HCT116 (cell line): ENCODE results near the gene BTBD2. TPM values are rescaled to one million over a fixed set of nuclear protein-coding genes. Genes with fewer than 3 reads are reported as not detected.

Experiments used
- ATAC-seq: fragments of 200-7000 bp; cut with Tn5 transposase; 2 replicates; pipeline ENCODE4 v1.9.1; 2020; ENCODE audit warnings: mild to moderate bottlenecking, moderate library complexity
- BruUV-seq: library from RNA; stranded (reverse); fragments of 400-500 nt; replicated peaks from 2 replicates; lab custom pipeline; 2021; lab: Mats Ljungman, UMichigan
- CTCF ChIA-PET: fragments of 300-600 bp; sonication (Branson Sonifier 250); formaldehyde crosslinking; loops from one replicate; lab custom pipeline; 2021; ENCODE audit warnings: antibody characterized with exemption; lab: Charles Lee
- POLR2A ChIA-PET: fragments of 300-600, 350-600 bp; sonication (Branson Sonifier 250); formaldehyde crosslinking; loops from one replicate; lab custom pipeline; 2021; ENCODE audit warnings: antibody characterized with exemption; lab: Charles Lee
- RAD21 ChIA-PET, 2 experiments: fragments of 300-600 bp; sonication (Branson Sonifier 250); formaldehyde crosslinking; loops; one replicate each; lab custom pipeline; 2023; ENCODE audit warnings: low total read pairs in 2 of 2; ENCODE audit not compliant: uncharacterized antibody in 2 of 2, unreplicated experiment in 2 of 2, low non-redundant PET in 1 of 2; lab: Charles Lee
- DNase-seq: peaks from one replicate; pipeline ENCODE4 v3.0.0-alpha.2; 2010; ENCODE audit warnings: low read depth, low spot score
- H2AFZ ChIP-seq: fragments of 200-600 bp; shearing (Covaris generic), sonication (generic); 2 replicates; pipeline ENCODE4 v1.6.1; 2017; ENCODE audit warnings: low read depth, mixed run types, mixed read lengths, antibody characterized with exemption, low read length; ENCODE audit not compliant: poor library complexity, severe bottlenecking
- H3K27ac ChIP-seq: 2 replicates; pipeline ENCODE4 v1.5.1; 2012; ENCODE audit warnings: low read depth, low read length
- H3K27me3 ChIP-seq: fragments of 200-600 bp; sonication (generic); 2 replicates; pipeline ENCODE4 v1.6.1; 2016; ENCODE audit warnings: mixed run types, low read length, mixed read lengths; ENCODE audit not compliant: insufficient read depth
- H3K36me3 ChIP-seq, 2 experiments: fragments of 200-500 bp in 1 of 2; fragments of 200-600 bp in 1 of 2; sonication (Bioruptor generic) in 1 of 2; sonication (generic) in 1 of 2; 2 replicates each; pipeline versions ENCODE4 v1.5.1 to v1.6.1; 2014 to 2016; ENCODE audit warnings: low read length in 2 of 2, inconsistent platforms in 1 of 2, mixed read lengths in 1 of 2, mixed run types in 1 of 2; ENCODE audit not compliant: insufficient read depth in 2 of 2, control insufficient read depth in 1 of 2
- H3K4me1 ChIP-seq, 2 experiments: fragments of 200-600 bp in 1 of 2; sonication (generic) in 1 of 2; 2 replicates each; pipeline versions ENCODE4 v1.5.1 to v1.6.1; 2012 to 2017; ENCODE audit warnings: low read length in 2 of 2, inconsistent platforms in 1 of 2, mild to moderate bottlenecking in 1 of 2, mixed read lengths in 1 of 2, mixed run types in 1 of 2, moderate library complexity in 1 of 2; ENCODE audit not compliant: insufficient read depth in 2 of 2, control insufficient read depth in 1 of 2
- H3K4me2 ChIP-seq: fragments of 200-600 bp; sonication (generic); 2 replicates; pipeline ENCODE4 v1.6.1; 2017; ENCODE audit warnings: mixed run types, low read length, mixed read lengths
- H3K4me3 ChIP-seq, 2 experiments: fragments of 200-600 bp in 1 of 2; sonication (generic) in 1 of 2; replicated peaks in 1 of 2; 2 replicates each; pipeline ENCODE4 v1.5.1; 2011 to 2016; ENCODE audit warnings: low read length in 2 of 2, control low read depth in 1 of 2, low read depth in 1 of 2, mild to moderate bottlenecking in 1 of 2, mixed read lengths in 1 of 2, mixed run types in 1 of 2
- H3K79me2 ChIP-seq: fragments of 200-600 bp; sonication (generic); 2 replicates; pipeline ENCODE4 v1.6.1; 2017; ENCODE audit warnings: mild to moderate bottlenecking, mixed run types, low read length, moderate library complexity, mixed read lengths; ENCODE audit not compliant: insufficient read depth
- H3K9ac ChIP-seq: fragments of 200-600 bp; sonication (generic); 2 replicates; pipeline ENCODE4 v1.6.1; 2016; ENCODE audit warnings: low read length, mixed read lengths
- H3K9me2 ChIP-seq: fragments of 200-600 bp; sonication (generic), shearing (Covaris generic); 2 replicates; pipeline ENCODE4 v1.6.1; 2017; ENCODE audit warnings: mixed run types, mild to moderate bottlenecking, moderate library complexity; ENCODE audit not compliant: insufficient read depth
- H3K9me3 ChIP-seq, 2 experiments: fragments of 200-500 bp in 1 of 2; fragments of 200-600 bp in 1 of 2; sonication (Bioruptor generic) in 1 of 2; sonication (generic) in 1 of 2; 2 replicates each; pipeline ENCODE4 v1.6.1; 2014 to 2017; ENCODE audit warnings: low read length in 2 of 2, mixed read lengths in 2 of 2, inconsistent platforms in 1 of 2, low read depth in 1 of 2, mild to moderate bottlenecking in 1 of 2, mixed run types in 1 of 2, moderate library complexity in 1 of 2; ENCODE audit not compliant: control insufficient read depth in 1 of 2, insufficient read depth in 1 of 2
- H4K20me1 ChIP-seq: fragments of 200-600 bp; sonication (generic), shearing (Covaris generic); 2 replicates; pipeline ENCODE4 v1.6.1; 2017; ENCODE audit warnings: mixed run types, mild to moderate bottlenecking, moderate library complexity; ENCODE audit not compliant: insufficient read depth
- EZH2phosphoT487 ChIP-seq: fragments of 200-600 bp; IDR thresholded peaks from 2 replicates; pipeline ENCODE4 v1.6.1; 2018; ENCODE audit warnings: antibody characterized with exemption, borderline replicate concordance
- FOSL1 ChIP-seq: IDR thresholded peaks from 2 replicates; pipeline ENCODE4 v1.6.1; 2012; ENCODE audit warnings: low read depth
- RAD21 ChIP-seq: IDR thresholded peaks from 2 replicates; pipeline ENCODE4 v1.6.1; 2012; ENCODE audit warnings: low read depth, mild to moderate bottlenecking
- REST ChIP-seq: IDR thresholded peaks from 2 replicates; pipeline ENCODE4 v1.6.1; 2012; ENCODE audit warnings: low read depth
- SRF ChIP-seq: IDR thresholded peaks from 2 replicates; pipeline ENCODE4 v1.6.1; 2012; ENCODE audit warnings: low read depth
- ZNF274 ChIP-seq: fragments of 200-500 bp; sonication (Bioruptor generic); IDR thresholded peaks from 2 replicates; pipeline ENCODE4 v1.6.1; 2014; ENCODE audit warnings: mild to moderate bottlenecking, low read depth, low read length, inconsistent platforms
- intact Hi-C: fragments of 100-400 bp; cut with micrococcal nuclease; formaldehyde crosslinking; loops from 2 replicates; pipeline ENCODE4 v1.10.0; 2022
- total RNA-seq: library from RNA; stranded (reverse); gene quantifications from one replicate; pipeline ENCODE4 v1.2.1, GENCODE V29; 2021; ENCODE audit not compliant: unreplicated experiment

Gene BTBD2
- total RNA-seq, 1 experiment from 2014 or later = 112 TPM

DNA sequence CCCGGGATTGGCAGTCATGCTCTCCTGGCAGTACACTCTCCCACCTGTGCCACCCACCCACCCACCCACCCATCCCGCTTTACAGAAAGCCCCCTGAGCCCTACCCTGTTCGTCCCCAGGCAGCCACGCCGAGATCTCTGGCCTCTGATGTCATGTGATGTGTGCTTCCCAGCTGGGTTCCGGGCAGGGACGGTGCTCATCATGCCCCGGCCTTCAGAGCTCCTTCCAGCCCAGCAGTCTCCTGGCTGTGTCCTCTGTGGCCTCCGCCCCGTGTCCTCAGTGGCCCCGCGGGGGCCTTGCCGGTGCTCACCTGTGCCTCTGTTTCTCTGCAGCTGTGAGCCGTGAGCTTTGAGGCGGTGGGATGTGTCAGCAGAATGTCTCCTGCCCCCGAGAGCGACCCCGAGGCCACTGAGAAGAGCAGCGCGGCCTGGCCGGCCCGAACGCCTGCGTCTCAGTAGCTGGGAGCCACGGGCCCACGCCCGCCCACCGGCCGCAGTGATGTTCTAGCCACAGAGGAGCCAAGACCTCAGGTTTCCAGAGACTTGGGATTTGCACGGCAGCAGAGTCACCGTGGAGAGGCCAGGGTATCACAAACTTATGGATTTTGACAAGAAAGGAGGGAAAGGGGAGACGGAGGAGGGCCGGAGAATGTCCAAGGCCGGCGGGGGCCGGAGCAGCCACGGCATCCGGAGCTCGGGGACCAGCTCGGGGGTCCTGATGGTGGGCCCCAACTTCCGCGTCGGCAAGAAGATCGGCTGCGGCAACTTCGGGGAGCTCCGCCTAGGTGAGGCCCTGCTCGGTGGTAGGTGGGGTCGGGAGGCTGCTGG lies 46.1 kb downstream of the BTBD2 start (continued):
- no peak for TF ChIP-seq ZNF274
- TF ChIP-seq SRF = no peak
- no peak for TF ChIP-seq RAD21

- H3K9me3 ChIP-seq = no peaks in the 10 kb centered on the region
- ChIA-PET POLR2A (no interaction called here), CTCF (no interaction called here), RAD21 (no interaction called here)
- no peaks in the 10 kb centered on the region for H3K4me1 ChIP-seq
- no peaks in the 10 kb centered on the region for H4K20me1 ChIP-seq
- DNase-seq (no peak), ATAC-seq (no peak)
- H3K27me3 ChIP-seq = no peaks in the 10 kb centered on the region
- H3K9ac ChIP-seq = no peak overlapping the region
- no peak overlapping the region for H3K4me3 ChIP-seq
- no TSS peak for BruUV-seq
- intact Hi-C loops = no loop called here
- no peak for TF ChIP-seq REST
- TF ChIP-seq SRF = no peak
- no peak for TF ChIP-seq FOSL1
- TF ChIP-seq EZH2phosphoT487 = no peak
- H3K4me2 ChIP-seq = no peak overlapping the region
- peaks cover 0 to 3% of the 10 kb centered on the region in 2 experiments; a peak in 3 of 4 replicates for H3K36me3 ChIP-seq
- no peak overlapping the region for H2AFZ ChIP-seq
- no peak overlapping the region for H3K27ac ChIP-seq
- H3K9me2 ChIP-seq = no peaks in the 10 kb centered on the region
- H3K79me2 ChIP-seq = peaks cover 64% of the 10 kb centered on the region
These were observed 47.0 kb downstream of the BTBD2 start for GRCh38 chr19:1968279-1969175.
